CD4-positive, alpha-beta T cell (primary cell): ENCODE results near the gene ATF4. TPM values are rescaled to one million over a fixed set of nuclear protein-coding genes. Genes with fewer than 3 reads are reported as not detected.

Experiments
- ATAC-seq: fragments of 200-7000 bp; cut with Tn5 transposase; one replicate; pipeline ENCODE4 v1.10.0; 2022; ENCODE audit warnings: mild to moderate bottlenecking; ENCODE audit not compliant: poor library complexity
- CTCF ChIA-PET: fragments of 350-600 bp; sonication (Branson Sonifier 250); formaldehyde crosslinking; loops from one replicate; lab custom pipeline; 2021; ENCODE audit warnings: antibody characterized with exemption, inconsistent platforms; lab: Charles Lee
- POLR2A ChIA-PET: fragments of 350-600 bp; sonication (Branson Sonifier 250); formaldehyde crosslinking; loops from one replicate; lab custom pipeline; 2021; ENCODE audit warnings: antibody characterized with exemption, inconsistent platforms; lab: Charles Lee
- DNase-seq, 14 experiments: peaks; one replicate each; pipeline ENCODE4 v3.0.0-alpha.2; 2013 to 2020; ENCODE audit warnings: mixed read lengths in 2 of 14
- H3K27ac ChIP-seq, 2 donors: one replicate each; pipeline versions ENCODE4 v1.5.1 to v1.7.0; 2013; ENCODE audit warnings: low read length in 2 of 2, low read depth in 1 of 2, mild to moderate bottlenecking in 1 of 2
- H3K27me3 ChIP-seq, 2 experiments: 1 replicate in 1 of 2; 2 replicates in 1 of 2; pipeline versions ENCODE4 v1.6.1 to v1.7.0; 2013; ENCODE audit warnings: low read length in 2 of 2, control low read depth in 1 of 2, mild to moderate bottlenecking in 1 of 2, moderate library complexity in 1 of 2; ENCODE audit not compliant: insufficient read depth in 2 of 2, control insufficient read depth in 1 of 2
- H3K36me3 ChIP-seq: one replicate; pipeline ENCODE4 v1.6.1; 2013; ENCODE audit warnings: low read length, control low read depth; ENCODE audit not compliant: insufficient read depth
- H3K4me1 ChIP-seq: one replicate; pipeline ENCODE4 v1.6.1; 2013; ENCODE audit warnings: low read length, control low read depth; ENCODE audit not compliant: insufficient read depth
- H3K4me3 ChIP-seq: one replicate; pipeline ENCODE4 v1.5.1; 2013; ENCODE audit warnings: mild to moderate bottlenecking, low read length, moderate library complexity
- H3K9me3 ChIP-seq, 2 experiments: 1 replicate in 1 of 2; 2 replicates in 1 of 2; pipeline versions ENCODE4 v1.6.1 to v1.7.0; 2013; ENCODE audit warnings: low read length in 2 of 2, mild to moderate bottlenecking in 2 of 2, control low read depth in 1 of 2, moderate library complexity in 1 of 2; ENCODE audit not compliant: control insufficient read depth in 1 of 2, insufficient read depth in 1 of 2
- H3K27ac Mint-ChIP-seq: one replicate; pipeline ENCODE4 v1.8.0; 2020; ENCODE audit warnings: mixed read lengths
- H3K27me3 Mint-ChIP-seq: one replicate; pipeline ENCODE4 v1.8.0; 2021; ENCODE audit warnings: mixed read lengths
- H3K36me3 Mint-ChIP-seq: one replicate; pipeline ENCODE4 v1.8.0; 2021; ENCODE audit warnings: low read depth, mixed read lengths
- H3K4me1 Mint-ChIP-seq: one replicate; pipeline ENCODE4 v1.8.0; 2021; ENCODE audit warnings: low read depth, mixed read lengths
- H3K4me3 Mint-ChIP-seq: one replicate; pipeline ENCODE4 v1.8.0; 2020; ENCODE audit warnings: mild to moderate bottlenecking, mixed read lengths
- H3K9me3 Mint-ChIP-seq: one replicate; pipeline ENCODE4 v1.8.0; 2020; ENCODE audit warnings: mixed read lengths
- CTCF ChIP-seq: fragments of 200-600 bp; IDR thresholded peaks from one replicate; pipeline ENCODE4 v1.8.0; 2022; ENCODE audit warnings: antibody characterized with exemption, mild to moderate bottlenecking
- intact Hi-C, 2 experiments: fragments of 100-400 bp; cut with DNase I in 1 of 2; cut with micrococcal nuclease in 1 of 2; formaldehyde crosslinking; loops; one replicate each; pipeline versions ENCODE4 v1.15.1 to v1.9.0; 2023 to 2025; cut with DNase I, micrococcal nuclease
- total RNA-seq, 174 experiments: library from RNA in 2 of 174; stranded (reverse) in 2 of 174; gene quantifications; one replicate each; pipeline ENCODE4 v1.2.3 and lab custom pipeline; 2021 to 2026

Gene ATF4
- total RNA-seq, 2 experiments from 2014 or later = 358 to 365 TPM

GRCh38 chr22:39497429-39497828 is 22.9 kb upstream of the ATF4 start:
- DNase-seq = no peak
- no peaks in the 10 kb centered on the region for H3K27me3 Mint-ChIP-seq
- H3K4me1 Mint-ChIP-seq = peaks cover 21% of the 10 kb centered on the region
- Histone ChIP-seq H3K36me3 (no peaks in the 10 kb centered on the region), H3K4me1 (peaks cover 19% of the 10 kb centered on the region), H3K4me3 (no peak overlapping the region), H3K27me3 (no peaks in the 10 kb centered on the region), H3K9me3 (no peaks in the 10 kb centered on the region), H3K27ac (no peak overlapping the region)
- no peak for ATAC-seq
- POLR2A ChIA-PET = interaction anchor here (1.6 kb wide), 1 partner anchor 109 kb away, joined by 3 read pairs; no protein-coding TSS in a partner anchor
- intact Hi-C loops = no loop called here
- no peak overlapping the region for H3K4me3 Mint-ChIP-seq
- TF ChIP-seq CTCF = no peak
- CTCF ChIA-PET = interaction anchor here (1.9 to 3.9 kb wide), 2 partner anchors 16 to 32 kb away, joined by 13 to 44 read pairs; no protein-coding TSS in a partner anchor
- no peaks in the 10 kb centered on the region for H3K9me3 Mint-ChIP-seq
- H3K36me3 Mint-ChIP-seq = peaks cover 8% of the 10 kb centered on the region
- H3K27ac Mint-ChIP-seq = no peak overlapping the region

GRCh38 chr22:39498368-39498767 is 22.0 kb upstream of the ATF4 start:
- ATAC-seq (no peak), DNase-seq (no peak)
- no peak for TF ChIP-seq CTCF
- Mint-ChIP-seq H3K9me3 (no peaks in the 10 kb centered on the region), H3K27ac (no peak overlapping the region), H3K4me1 (peaks cover 24% of the 10 kb centered on the region), H3K27me3 (no peaks in the 10 kb centered on the region), H3K4me3 (no peak overlapping the region), H3K36me3 (peaks cover 10% of the 10 kb centered on the region)
- POLR2A ChIA-PET = interaction anchor here (1.0 kb wide), 1 partner anchor 22 kb away, joined by 3 read pairs; the partner anchor contains the start of gene ATF4
- H3K4me1 ChIP-seq = peaks cover 28% of the 10 kb centered on the region
- no peaks in the 10 kb centered on the region for H3K27me3 ChIP-seq
- H3K4me3 ChIP-seq = no peak overlapping the region
- intact Hi-C loops = no loop called here
- CTCF ChIA-PET = interaction anchor here (3.9 kb wide), 1 partner anchor 32 kb away, joined by 44 read pairs; no protein-coding TSS in a partner anchor
- H3K9me3 ChIP-seq = no peaks in the 10 kb centered on the region
- no peak overlapping the region for H3K27ac ChIP-seq
- no peaks in the 10 kb centered on the region for H3K36me3 ChIP-seq

DNA sequence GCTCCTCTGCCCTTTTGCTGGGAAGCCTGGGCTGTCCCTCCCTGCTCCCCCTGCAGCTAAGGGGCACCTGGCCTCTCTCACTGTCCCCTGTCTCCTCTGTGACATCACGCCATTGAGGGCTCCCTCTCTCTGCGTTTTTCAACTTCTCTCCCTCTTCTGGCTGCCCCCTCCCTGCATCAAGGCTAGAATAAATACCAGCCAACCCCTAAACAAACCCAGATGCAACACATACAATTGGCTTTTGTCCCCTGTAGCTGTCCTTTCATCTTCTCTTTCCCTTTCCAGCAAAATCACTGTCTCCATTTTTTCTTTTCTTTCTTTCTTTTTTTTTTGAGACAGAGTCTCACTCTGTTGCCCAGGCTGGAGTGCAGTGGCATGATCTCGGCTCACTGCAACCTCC is 21.6 kb upstream of the ATF4 start:
- intact Hi-C loops = no loop called here
- no peaks in the 10 kb centered on the region for H3K27me3 ChIP-seq
- ChIA-PET CTCF (interaction anchor here (3.9 kb wide), 1 partner anchor 31 kb away, joined by 44 read pairs; no protein-coding TSS in a partner anchor), POLR2A (interaction anchor here (1.0 kb wide), 1 partner anchor 21 kb away, joined by 3 read pairs; the partner anchor contains the start of gene ATF4)
- peaks cover 14% of the 10 kb centered on the region for H3K36me3 Mint-ChIP-seq
- no peaks in the 10 kb centered on the region for H3K9me3 ChIP-seq
- no peak overlapping the region for H3K4me3 Mint-ChIP-seq
- TF ChIP-seq CTCF = no peak
- DNase-seq = no peak
- no peaks in the 10 kb centered on the region for H3K9me3 Mint-ChIP-seq
- no peak overlapping the region for H3K4me3 ChIP-seq
- no peak for ATAC-seq
- no peak overlapping the region for H3K27ac ChIP-seq
- no peak overlapping the region for H3K27ac Mint-ChIP-seq
- no peaks in the 10 kb centered on the region for H3K27me3 Mint-ChIP-seq
- H3K4me1 ChIP-seq = peaks cover 32% of the 10 kb centered on the region
- peaks cover under 1% of the 10 kb centered on the region for H3K36me3 ChIP-seq
- peaks cover 26% of the 10 kb centered on the region for H3K4me1 Mint-ChIP-seq
